ENCODE results near the gene PLP2.
A peak's percentile ranks its signal among the peaks of the same experiment; 100 is the strongest.
"Not testable (repeated sequence)": the region's sequence is repeated elsewhere in the genome, so short reads cannot be mapped to it uniquely, and the experiment has no call there.

The PLP2 gene

GRCh38 chrX:49171752-49172279 lies at the start of gene PLP2:
Gene PLP2, plus strand, starts transcription at chrX:49171898. Its CDS starts 103 bp downstream, at chrX:49172001.
- DNase-seq, result peak; percentile 75

GRCh38 chrX:49122499-49122898 lies 49.2 kb upstream of the PLP2 start:
- DNase-seq, result no peak

DNA sequence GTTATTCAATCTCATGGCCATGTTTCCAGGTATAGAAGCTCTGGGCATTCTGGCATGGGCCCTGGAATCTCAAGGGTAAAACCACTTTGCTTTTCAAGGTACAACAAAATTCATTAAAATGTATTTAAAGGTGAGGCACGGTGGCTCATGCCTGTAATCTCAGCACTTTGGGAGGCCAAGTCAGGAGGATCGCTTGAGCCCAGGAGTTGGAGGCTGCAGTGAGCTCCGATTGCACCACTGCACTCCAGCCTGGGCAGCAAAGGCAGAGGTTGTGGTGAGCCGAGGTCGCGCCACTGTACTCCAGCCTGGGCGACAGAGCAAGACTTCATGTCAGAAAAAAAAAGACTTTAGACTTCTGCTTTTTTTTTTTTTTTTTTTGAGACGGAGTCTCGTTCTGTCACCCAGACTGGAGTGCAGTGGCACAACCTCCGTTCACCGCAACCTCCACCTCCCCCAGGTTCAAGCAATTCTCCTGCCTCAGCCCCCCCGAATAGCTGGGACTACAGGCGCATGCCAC lies 43.9 kb upstream of the PLP2 start:
- DNase-seq, result not testable (repeated sequence)

GRCh38 chrX:49129427-49129826 lies 42.3 kb upstream of the PLP2 start:
- DNase-seq, result no peak

DNA sequence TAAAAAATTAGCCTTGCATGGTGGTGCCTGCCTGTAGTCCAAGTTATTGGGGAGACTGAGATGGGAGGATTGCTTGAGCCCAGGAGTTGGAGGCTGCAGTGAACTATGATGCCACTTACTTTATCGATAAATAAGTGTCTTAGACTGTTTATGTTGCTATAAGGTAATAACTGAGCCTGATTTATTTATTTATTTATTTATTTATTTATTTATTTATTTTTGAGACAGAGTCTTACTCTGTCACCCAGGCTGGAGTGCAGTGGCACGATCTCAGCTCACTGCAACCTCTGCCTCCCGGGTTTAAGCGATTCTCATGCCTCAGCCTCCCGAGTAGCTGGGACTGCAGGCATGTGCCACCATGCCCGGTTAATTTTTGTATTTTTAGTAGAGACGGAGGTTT lies 39.4 kb upstream of the PLP2 start:
- DNase-seq, result not testable (repeated sequence)

GRCh38 chrX:49133759-49134158 lies 37.9 kb upstream of the PLP2 start:
- DNase-seq, result no peak

DNA sequence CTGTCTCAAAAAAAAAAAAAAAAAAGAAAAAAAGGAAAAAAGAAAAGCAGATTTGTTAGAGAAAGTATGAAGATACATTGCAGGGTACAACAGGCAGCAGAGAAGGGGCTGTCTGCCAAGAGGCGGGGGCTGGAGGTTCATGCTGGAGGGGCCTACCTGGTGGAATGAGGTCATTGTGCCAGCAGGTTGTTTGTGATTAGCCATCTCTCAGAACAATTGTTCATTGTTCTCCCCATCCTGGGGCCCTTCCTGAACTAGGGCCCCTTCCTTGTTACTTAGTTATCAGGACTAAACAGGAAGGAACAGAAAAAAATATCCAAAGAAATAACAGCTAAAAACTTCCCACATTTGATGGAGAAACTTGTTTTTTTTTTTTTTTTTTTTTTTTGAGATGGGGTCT lies 34.2 kb upstream of the PLP2 start:
- DNase-seq, result no peak

DNA sequence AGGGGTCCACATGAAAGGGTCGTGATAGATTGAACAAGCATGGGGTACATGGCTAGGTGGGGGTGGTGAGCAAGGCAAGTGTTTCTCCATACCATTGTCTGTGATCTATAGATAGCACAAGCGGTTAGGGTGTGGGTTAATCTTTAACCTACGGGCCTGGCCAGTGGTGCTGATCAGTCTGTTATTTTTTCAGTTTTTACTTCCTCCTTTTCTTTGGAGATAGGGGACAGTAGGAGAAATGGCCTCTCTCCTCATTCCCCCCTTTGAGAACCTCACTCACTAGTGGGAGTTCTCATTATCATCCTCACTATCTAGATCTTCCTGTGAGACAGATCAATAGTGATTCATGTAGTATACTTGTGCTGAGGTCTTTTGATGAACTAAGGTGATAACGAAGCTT lies 32.0 kb upstream of the PLP2 start:
- DNase-seq, result no peak

- not testable (repeated sequence) for DNase-seq
These were observed 29.4 kb upstream of the PLP2 start for GRCh38 chrX:49142264-49142663.

GRCh38 chrX:49143154-49143553 lies 28.5 kb upstream of the PLP2 start:
- not testable (repeated sequence) for DNase-seq

GRCh38 chrX:49147282-49147681 lies 24.4 kb upstream of the PLP2 start:
- no peak for DNase-seq

GRCh38 chrX:49147936-49148335 lies 23.8 kb upstream of the PLP2 start:
- DNase-seq, result no peak

DNA sequence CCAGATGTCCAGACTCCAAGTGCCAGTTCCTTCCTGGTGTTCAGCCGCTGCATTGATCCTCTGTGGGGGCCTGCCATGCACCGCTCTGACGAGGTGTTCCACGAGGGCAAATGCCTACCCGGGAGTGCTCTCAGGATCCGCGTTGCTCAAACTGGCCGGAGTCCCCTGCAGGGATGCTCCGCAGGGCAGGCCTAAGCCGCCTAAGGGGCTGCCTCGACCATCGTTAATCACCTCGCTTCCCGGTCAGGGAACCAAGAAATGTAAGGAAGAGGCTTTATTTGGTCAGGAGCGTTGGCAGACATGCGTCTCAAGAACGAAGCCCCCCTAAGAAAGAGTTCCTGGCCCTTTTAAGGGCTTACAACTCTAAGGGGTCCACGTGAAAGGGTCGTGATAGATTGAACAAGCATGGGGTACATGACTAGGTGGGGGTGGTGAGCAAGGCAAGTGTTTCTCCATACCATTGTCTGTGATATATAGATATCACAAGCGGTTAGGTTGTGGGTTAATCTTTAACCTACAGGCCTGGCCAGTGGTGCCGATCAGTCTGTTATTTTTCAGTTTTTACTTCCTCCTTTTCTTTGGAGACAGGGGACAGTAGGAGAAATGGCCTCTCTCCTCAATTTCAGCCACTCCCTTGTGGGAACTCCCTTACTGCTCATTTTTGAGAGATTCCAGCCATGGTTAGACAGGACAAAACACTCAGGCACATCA lies 23.2 kb upstream of the PLP2 start:
- not testable (repeated sequence) for DNase-seq

DNA sequence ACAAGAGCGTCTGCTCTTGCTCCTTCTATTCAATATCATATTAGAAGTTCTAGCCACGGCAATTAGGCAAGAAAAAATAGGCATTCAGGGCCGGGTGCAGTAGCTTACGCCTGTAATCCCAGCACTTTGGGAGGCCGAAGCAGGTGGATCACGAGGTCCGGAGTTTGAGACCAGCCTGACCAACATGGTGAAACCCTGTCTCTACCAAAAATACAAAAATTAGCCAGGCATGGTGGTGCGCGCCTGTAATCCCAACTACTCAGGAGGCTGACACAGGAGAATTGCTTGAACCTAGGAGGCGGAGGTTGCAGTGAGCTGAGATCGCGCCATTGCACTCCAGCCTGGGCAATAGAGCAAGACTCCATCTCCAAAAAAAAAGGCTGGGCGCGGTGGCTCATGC lies 22.4 kb upstream of the PLP2 start:
- DNase-seq, result not testable (repeated sequence)

- no peak for DNase-seq
These were observed 18.2 kb upstream of the PLP2 start for GRCh38 chrX:49153467-49153866.

DNA sequence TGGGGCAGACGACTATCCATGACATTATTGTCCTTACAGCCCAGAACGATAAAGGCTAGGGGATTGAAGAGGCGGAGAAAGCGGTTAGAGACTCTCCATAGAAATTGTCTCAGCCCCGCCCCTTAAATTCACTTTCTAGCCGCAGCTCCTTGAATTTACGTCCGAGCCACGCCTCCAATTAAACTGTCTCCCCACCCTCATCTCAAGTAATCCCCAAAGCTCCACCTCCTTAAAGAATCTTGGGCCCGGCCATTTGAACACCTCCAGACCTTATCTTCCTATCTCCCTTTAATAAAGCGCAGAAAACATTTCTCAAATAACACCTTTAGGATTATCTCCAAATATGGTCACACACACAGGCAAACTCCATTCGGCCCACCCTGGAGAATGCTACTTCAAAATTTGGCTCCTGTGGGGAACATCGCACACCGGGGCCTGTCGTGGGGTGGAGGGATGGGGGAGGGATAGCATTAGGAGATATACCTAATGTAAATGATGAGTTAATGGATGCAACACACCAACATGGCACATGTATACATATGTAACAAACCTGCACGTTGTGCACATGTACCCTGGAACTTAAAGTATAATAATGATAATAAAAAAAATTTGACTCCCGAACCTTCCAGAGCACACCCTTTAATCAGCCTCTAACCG lies 16.3 kb upstream of the PLP2 start:
- DNase-seq, result no peak

DNA sequence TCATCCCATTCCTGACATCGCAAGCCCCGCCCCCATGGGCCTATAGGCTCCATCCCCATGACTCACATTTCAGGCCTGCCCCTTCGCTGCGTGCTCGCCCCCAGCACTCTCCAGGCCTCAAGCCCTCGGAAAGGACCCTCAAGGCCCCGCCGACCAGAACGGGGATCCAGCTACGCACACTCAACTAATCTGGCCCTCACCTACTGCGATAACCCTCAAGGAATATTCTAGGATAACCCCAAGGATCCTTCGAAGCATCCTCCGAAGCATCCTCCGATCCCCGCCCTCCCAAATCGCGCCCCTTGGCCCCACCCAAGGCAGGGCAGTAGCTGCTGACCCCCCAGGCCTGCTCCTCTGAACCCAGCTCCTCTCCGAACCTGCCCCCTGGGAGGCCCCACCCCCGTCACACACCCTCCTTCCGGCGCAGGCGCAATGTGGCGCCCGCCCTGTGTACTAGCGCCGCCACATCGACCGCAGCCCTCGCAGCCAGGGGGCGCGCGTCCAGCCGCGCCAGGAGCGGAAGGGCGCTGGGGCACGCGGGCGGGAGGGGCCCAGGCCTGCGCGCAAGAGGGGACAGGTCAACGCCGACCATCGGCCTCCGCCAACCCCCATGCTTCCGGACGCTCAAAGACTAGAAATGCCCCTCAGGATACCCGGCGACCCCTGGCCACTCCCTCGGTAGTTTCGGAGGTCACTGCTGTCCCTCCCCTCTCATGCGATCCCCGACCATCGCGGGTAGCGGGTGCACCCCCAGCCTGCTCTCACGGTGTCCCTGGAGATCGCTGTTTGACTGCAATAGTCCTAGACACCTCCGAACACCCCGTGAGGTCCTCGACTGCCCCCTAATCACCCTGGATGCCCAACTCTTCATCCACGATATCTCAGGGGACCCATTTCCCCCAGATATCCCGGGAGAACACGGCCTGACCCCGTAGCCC lies 15.5 kb upstream of the PLP2 start:
- peak; percentile 78 for DNase-seq

DNA sequence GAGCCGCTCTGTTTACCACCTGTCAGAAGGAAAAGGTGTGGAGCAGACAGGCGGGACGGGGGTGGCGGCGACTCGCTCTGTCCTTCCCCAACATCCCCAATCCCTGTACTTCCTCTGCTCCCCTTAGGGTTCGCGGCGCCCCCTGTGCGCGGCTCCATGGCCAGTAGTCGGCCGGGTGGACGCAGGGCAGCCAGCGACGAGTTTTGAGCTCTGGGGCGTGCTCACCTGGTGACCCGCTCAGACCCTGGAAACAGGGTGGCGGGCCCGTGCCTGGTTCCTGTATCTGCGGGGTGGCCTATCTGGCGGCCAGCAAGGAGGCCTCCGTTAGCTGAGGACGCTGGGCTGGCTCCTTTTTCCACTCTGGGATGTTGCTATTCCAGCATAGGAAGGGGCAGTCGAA lies 14.5 kb upstream of the PLP2 start:
- DNase-seq, result no peak

- DNase-seq, result no peak
These were observed 10.8 kb upstream of the PLP2 start for GRCh38 chrX:49160908-49161307.

DNA sequence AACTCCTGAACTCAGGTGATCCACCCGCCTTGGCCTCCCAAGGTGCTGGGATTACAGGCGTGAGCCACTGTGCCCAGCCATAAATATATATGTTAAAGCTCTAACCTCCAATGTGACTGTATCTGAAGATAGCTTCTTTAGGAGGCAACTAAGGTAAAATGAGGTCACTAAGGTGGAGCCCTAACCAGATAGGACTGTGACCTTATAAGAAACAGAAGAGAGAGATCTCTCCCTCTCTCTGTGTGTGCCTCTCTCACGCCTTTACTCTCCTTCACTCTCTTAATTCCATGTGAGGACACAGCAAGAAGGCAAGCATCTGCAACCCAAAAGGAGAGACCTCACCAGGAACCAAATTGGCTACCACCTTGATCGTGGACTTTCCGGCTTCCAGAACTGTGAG lies 10.1 kb upstream of the PLP2 start:
- no peak for DNase-seq

DNA sequence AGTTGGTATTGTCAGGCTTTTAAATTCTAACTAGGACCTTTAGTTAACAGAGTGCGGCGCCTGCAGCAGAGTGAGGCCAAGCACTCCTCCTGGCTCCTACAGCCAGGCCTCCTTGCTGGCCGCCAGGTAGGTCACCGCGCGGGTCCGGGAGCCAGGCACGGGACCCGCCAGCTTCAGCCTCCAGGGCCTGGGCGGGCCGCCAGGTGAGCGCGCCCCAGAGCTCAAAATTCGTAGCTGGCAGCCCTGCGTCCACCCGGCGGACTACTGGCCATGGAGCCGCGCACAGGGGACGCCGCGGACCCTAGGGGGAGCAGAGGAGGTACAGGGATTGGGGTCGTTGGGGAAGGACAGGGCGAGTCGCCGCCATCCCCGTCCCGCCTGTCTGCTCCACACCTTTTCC lies 9.1 kb upstream of the PLP2 start, which contains the start of gene MAGIX:
TSS of gene MAGIX (plus strand) at position 139 of the 400 bp plus-strand sequence. CDS start at position 271, 132 bp downstream.
- no peak for DNase-seq

DNA sequence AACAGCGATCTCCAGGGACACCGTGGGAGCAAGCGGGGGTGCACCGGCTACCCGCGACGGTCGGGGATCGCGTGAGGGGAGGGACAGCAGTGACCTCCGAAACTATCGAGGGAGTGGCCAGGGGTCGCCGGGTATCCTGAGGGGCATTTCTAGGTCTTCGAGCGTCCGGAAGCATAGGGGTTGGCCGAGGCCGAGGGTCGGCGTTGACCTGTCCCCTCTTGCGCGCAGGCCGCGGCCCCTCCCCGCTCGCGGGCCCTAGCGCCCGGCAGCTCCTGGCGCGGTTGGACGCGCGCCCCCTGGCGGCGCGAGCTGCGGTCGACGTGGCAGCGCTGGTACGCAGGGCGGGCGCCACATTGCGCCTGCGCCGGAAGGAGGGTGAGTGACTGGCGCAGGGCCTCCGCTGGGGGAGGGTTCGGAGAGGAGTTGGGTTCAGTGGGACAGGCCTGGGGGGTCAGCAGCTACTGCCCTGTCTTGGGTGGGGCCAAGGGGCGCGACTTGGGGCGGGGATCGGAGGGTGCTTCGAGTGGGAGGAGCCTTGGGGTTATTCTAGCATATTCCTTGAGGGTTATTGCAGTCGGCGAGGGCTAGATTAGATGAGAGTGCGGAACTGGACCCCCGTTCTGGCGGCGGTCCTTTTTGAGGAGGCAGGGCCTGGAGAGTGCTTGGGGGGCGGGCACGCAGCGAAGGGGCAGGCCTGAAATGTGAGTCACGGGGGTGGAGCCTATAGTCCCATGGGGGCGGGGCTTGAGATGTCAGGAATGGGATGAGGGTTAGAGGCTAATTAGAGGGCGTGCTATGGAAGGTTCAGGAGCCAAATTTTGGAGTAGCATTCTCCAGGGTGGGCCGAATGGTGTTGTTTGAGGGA lies 7.9 kb upstream of the PLP2 start:
- DNase-seq, result peak; percentile 75

All from activated CD4-positive, alpha-beta T cell treated with anti-CD3 and anti-CD28 coated beads, Interleukin-2, amount 50 U/mL, for 1 hour (primary cell).